GM19452 (cell line): ENCODE data around the gene RPA3.

Experiments used
- ATAC-seq: cut with Tn5 transposase; IDR thresholded peaks from one replicate; pipeline ENCODE4 v1.9.1; 2021; ENCODE audit not compliant: unreplicated experiment

Gene RPA3

DNA sequence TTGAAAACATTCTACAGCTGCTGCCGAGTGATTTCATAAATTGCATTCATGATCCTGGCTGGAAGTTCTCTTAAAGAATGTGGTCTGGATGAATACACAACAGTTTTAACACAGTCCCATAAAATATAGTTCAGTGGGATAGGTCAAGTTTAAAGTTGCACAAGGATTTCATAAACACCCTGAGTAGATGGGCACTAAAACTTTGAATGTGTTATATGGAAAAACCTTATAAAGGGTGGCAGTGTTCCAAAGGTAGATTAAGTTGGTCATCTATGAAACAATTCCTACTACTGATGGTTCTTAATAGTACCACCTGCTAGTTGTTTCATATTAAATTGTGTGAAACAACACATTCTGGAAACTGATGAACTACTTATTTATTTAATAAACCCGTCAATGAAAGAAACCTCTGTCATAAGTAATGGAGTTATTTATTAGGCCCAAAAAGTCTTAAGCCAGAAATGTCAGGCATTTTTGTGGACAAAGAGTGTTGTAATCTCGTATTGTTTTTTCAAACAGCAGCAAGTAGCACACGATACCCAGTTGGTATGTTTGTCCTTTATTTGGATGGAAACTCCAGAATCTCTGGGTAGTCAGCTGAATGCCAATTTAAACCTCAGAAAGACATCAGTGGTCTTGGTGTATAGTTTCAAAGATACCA lies 14.3 kb upstream of the RPA3 start:
- ATAC-seq = no peak

- no peak for ATAC-seq
Measured at GRCh38 chr7:7731732-7732131, 13.3 kb upstream of the RPA3 start.

DNA sequence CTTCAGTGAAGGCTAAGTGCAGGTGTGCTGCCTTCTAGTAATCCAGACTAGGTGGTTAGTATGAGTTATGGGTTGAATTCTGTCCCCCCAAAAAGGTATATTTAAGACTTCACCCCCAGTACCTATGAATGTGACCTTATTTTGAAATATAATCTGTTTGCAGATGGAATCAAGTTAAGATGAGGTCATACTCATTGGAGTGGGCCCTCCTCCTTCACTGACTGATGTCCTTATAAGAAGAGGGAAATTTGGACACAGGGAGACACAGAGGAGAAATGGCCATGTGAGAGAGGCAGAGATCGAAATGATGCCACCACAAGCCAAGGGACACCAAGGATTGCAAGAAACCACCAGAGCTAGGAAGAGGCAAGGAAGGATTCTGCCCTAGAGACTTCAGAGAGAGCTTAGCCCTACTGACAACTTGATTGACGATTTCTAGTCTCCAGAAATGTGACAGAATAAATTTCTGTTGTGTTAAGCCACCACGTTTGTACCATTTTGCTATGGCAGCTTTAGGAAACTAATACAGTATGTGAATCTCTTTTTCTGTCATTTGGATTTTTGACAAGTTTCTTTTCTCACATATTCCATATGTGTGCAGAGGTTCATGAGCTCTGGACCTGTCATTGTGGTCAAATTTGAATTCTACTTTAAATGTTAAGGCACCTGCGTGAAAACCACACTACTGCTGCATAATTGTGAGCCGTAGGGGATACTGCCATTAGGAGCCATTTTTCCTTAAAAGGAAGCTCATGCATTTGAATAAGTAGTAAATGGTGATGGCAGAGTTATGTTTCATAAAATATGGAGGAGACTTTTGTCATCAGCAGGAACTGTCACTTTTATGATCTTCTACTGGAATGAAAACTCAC lies 2.6 kb upstream of the RPA3 start:
- no peak for ATAC-seq

DNA sequence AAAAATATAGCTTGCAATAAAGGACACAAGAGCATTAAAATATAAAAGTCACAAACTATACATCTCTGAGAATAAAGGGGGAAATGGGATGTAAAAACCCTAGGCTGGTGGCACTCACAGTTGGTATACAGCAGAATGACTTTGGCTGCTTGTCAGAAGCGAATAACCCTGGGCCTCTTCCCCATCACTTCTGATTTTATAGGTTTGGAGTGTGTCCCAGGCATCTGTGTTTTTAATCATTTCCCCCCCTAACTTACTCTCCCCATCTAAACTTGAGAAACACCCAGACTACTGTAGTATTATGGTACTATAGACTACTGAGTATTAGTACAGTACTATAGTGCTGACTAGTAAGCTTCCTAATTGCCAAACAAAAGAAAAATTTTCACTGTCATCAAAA lies 1.8 kb upstream of the RPA3 start:
- no peak for ATAC-seq

- peak; percentile 93 for ATAC-seq
Measured at GRCh38 chr7:7719236-7719635, 829 bp upstream of the RPA3 start.

DNA sequence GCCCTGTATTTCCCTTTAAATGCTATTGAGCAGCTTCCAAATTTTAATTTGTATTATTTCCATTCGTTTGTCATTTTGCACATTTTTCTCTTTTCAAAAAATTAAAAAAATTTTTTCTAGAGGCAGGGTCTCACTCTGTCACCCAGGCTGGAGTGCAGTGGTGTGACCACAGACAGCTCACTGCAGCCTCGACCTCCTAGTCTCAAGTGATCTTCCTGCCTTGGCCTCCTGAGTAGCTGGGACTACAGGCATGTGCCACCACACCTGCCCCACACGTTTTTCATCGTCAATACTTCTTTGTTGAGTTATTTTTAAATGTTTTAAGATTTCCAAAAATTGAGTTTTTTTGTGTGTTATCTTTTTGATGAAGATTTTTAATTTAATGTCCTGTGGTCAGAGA lies 4.7 kb downstream of the RPA3 start:
- ATAC-seq = no peak

DNA sequence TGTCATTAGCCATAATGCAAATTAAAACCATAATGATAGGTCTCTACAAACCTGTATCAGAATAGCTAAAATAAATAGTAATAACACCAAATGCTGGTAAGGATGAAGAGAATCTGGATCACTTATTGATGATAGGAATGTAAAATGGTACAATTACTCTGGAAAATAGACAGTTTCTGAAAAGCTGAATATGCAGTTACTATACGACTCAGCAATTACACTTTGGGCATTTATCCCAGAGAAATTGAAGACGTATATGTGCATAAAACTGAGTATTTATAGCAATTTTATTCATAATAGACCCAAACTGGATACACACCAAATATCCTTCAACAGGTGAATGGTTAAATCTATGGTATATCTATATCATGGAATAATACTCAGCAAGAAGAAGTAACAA lies 7.9 kb downstream of the RPA3 start:
- no peak for ATAC-seq

DNA sequence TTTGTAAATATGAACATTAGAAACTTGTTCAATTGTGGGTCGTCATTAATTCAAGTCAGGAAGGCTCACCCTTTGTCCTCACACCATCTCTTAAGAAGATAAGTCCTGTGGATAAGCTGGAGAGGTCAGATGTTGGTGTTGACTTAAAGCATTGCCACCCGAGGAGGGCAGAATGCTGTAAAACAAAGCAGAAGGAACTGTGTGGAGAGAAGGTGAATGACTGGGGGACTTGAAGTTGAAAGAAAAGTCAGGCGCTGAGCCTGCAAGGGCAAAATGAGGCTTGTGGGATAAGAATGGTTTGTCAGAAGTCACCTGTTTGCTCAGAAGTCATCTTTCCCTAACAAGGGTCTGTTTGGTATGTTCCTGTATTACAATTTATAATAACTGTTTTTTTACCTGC lies 9.1 kb downstream of the RPA3 start:
- ATAC-seq = no peak

DNA sequence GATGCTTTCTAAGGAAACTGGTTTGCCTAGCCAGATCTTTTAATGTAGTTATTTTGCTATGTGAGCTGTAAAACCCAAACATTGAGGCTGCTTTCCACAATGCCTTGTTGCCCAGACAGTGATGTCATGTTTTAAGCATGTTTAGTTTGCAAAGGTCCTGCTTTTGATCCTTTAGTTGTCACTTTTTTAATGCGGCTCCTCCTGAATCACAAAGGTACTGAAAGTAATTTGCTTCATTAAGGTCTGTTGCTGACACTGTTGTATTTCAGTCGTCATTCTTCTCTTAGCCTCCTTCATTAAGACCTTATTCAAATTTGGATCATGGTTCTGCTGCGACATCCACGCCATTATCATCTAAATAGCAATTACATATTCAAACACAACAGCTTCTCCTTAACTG lies 10.6 kb downstream of the RPA3 start:
- no peak for ATAC-seq

- no peak for ATAC-seq
Measured at GRCh38 chr7:7707246-7707645, 11.2 kb downstream of the RPA3 start.

DNA sequence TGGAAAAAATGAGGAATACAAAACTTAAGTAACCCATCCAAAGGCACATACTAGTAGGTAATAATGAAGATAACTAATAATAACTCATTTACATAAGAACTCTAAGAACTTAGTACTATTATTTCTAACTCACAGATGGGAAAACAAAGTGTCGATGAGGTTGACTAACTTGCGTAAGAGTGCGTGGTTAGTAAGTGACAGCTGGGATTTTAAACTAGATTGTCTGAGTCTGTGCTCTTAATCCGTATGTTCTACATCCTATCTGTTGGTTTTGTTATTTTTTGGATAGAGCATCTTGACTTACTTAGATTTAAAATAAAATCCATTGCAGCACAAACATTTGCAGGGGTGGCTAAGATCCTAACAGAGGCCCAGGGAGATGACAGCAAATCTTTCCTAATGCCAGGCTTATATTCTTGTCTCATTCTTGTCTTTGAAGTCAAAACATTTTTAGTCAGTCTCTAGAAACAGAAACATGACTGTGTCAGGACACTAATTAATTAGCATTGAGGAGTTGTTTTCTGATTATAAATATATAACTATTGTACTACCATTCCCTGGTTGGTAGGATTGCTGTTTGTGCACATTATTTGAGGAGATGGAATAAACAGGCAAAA lies 11.7 kb downstream of the RPA3 start:
- no peak for ATAC-seq

DNA sequence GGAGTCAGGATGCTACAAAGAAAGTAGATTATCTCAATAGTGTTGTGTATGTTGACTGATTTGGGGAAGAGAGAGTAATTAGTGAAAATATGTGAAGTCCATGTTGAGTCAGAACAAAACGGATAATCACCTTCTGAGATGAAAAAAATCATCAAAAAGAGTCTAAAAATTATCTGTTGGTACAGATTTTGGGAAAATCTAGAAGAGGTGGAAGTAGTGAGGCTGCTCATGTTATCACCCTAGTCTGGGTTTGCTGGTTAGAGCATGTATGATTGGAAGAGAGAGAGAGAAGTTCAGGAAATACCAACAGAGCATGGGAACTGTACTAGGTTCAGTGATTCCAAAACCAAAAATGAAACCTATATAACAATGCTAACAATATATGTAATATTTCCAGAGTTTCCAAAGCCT lies 12.3 kb downstream of the RPA3 start:
- ATAC-seq = peak; percentile 77

DNA sequence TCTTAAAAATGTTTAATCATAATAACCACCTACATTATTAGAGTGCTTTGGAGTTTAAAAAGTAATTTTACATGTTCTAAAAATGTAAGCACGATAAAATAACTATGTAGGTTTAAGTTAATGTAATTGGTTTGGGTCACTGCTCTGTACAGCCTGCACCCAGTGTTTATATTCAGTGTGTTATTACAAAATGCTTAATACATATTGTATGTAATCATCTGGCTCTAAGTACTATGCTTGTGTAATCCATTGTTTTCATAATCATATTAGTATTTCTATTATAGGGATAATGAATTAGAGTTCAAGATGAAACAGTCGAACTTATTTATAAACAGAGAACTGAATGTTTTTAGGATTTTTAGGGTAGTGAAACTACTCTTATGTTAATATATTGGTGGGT lies 13.1 kb downstream of the RPA3 start:
- ATAC-seq = no peak

DNA sequence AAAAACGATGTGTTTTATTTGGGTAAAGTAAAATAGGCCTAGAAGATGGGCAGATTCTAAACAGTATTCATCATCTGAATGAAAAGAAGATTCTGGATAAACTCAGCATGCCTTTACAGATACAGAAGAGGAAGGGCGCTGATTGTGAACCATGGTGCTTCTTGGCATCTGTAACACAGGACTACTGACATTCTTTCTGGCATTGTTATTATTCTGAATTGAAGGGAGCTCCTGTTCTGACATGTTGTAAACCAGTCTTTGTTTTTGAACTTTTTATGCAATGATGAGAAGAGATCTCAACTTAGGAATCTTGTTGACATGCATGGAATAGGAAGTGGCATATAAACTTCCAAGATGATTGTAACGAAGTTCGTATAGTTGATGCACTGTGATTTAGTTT lies 13.5 kb downstream of the RPA3 start:
- no peak for ATAC-seq

DNA sequence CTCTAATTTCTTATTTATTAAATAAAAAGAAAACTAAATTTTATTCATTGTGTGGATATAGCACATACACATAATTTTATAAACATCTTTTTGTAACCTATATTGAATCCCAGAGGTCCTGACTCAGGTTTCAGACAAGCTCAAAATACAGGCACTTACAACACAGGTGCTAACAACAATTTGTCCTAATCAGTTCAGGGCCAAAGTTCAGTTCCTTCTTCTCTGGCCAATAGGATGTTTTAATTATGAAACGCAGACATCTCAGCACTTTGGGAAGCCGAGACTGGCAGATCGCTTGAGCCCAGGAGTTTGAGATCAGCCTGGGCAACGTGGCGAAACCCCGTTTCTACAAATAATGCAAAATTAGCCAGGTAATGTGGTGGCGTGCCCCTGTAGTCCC lies 15.0 kb downstream of the RPA3 start:
- no peak for ATAC-seq

- no peak for ATAC-seq
Measured at GRCh38 chr7:7702826-7703225, 15.6 kb downstream of the RPA3 start.

- ATAC-seq = no peak
Measured at GRCh38 chr7:7701527-7701926, 16.9 kb downstream of the RPA3 start.

DNA sequence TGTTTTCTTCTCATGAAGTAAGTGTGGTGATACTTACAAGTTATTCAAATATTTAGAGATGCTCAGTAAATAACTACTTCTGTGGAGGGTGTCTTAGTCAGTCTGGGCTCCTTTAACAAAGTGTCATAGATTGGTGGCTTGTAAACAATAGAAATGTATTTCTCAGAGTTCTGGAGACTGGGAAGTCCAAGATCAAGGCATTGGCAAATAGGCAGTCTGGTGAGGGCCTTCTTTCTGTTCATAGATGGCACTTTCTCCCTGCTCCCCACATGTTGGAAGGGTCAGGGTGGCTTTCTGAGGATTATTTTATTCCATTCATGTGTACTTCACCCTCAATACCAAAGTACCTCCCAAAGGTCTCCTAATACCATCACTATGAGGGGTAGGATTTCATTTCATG lies 18.4 kb downstream of the RPA3 start:
- no peak for ATAC-seq

DNA sequence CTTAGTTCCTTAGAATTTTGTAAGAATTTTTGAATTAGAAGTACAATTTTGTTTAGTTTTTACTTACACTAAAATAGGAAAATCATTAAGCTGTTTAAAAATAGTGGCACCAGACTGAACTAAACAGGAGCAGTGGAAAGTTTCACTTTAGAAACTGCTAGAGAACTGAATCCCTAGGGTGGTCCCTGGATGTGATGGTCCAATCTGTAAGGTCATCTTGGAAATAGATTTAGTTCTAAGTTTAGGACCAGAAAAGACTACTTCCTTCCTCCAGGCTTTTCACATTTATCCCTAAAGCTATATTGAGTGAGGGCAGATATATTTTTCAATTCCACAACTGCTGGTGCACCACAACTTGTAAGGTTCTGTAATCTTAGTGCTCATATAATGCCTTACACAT lies 19.0 kb downstream of the RPA3 start:
- no peak for ATAC-seq

GRCh38 chr7:7698930-7699329 lies 19.5 kb downstream of the RPA3 start:
- ATAC-seq = no peak

- ATAC-seq = no peak
Measured at GRCh38 chr7:7696458-7697119, 21.8 kb downstream of the RPA3 start.
